HepG2 (cell line): ENCODE results near the gene TXNRD2. TPM values are rescaled to one million over a fixed set of nuclear protein-coding genes. Genes with fewer than 3 reads are reported as not detected.

ENCODE experiments used
- ATAC-seq: fragments of 200-7000 bp; cut with Tn5 transposase; 3 replicates; pipeline ENCODE4 v1.9.1; 2020; ENCODE audit warnings: mild to moderate bottlenecking, moderate library complexity
- BruUV-seq: library from RNA; stranded (reverse); fragments of 400-500 nt; replicated peaks from 2 replicates; lab custom pipeline; 2021; lab: Mats Ljungman, UMichigan
- CTCF ChIA-PET: fragments of 300-600 bp; formaldehyde crosslinking; extraction: SDS; loops from one replicate; lab custom pipeline; 2021; ENCODE audit warnings: low total read pairs, inconsistent platforms, low intra/inter-chr PET ratio; lab: Yijun Ruan, JAX
- POLR2A ChIA-PET: fragments of 350-600 bp; sonication (Branson Sonifier 250); formaldehyde crosslinking; loops from one replicate; lab custom pipeline; 2020; ENCODE audit warnings: antibody characterized with exemption, inconsistent platforms; lab: Yijun Ruan, JAX
- DNase-seq: peaks from one replicate; pipeline ENCODE4 v3.0.0-alpha.2; 2015; ENCODE audit warnings: low spot score
- FAIRE-seq: peaks from 3 replicates; lab custom pipeline; 2011; peaks lifted over from hg19 to GRCh38; lab: Jason Lieb, UNC
- H2AFZ ChIP-seq: one replicate; pipeline ENCODE4 v1.6.1; 2011; ENCODE audit warnings: low read length, inconsistent platforms
- H3K27ac ChIP-seq: fragments of 300-600 bp; 3 replicates; pipeline ENCODE4 v1.8.0; 2011; ENCODE audit warnings: mixed run types, mild to moderate bottlenecking, mixed read lengths, low read length, inconsistent platforms; ENCODE audit not compliant: insufficient read depth; ENCODE audit errors: extremely low read length
- H3K27me3 ChIP-seq, 2 experiments: fragments of 200-600 bp in 1 of 2; 2 replicates in 1 of 2; 3 replicates in 1 of 2; pipeline versions ENCODE4 v1.6.0 to v1.8.0; 2011; ENCODE audit warnings: low read length in 2 of 2, mild to moderate bottlenecking in 2 of 2, moderate library complexity in 2 of 2, inconsistent platforms in 1 of 2; ENCODE audit not compliant: insufficient read depth in 2 of 2, control insufficient read depth in 1 of 2
- H3K36me3 ChIP-seq, 2 experiments: fragments of 200-600 bp in 1 of 2; replicated peaks in 1 of 2; 2 replicates in 1 of 2; 3 replicates in 1 of 2; pipeline versions ENCODE4 v1.5.1 to v1.8.0; 2011; ENCODE audit warnings: low read length in 2 of 2, inconsistent platforms in 1 of 2; ENCODE audit not compliant: insufficient read depth in 2 of 2, control insufficient read depth in 1 of 2
- H3K4me1 ChIP-seq: 2 replicates; pipeline ENCODE4 v1.5.1; 2012; ENCODE audit warnings: low read length, inconsistent platforms; ENCODE audit not compliant: insufficient read depth
- H3K4me2 ChIP-seq: 2 replicates; pipeline ENCODE4 v1.6.0; 2011; ENCODE audit warnings: low read depth, low read length, inconsistent platforms
- H3K4me3 ChIP-seq, 3 experiments: fragments of 200-600 bp in 1 of 3; sonication (generic), shearing (Covaris generic) in 1 of 3; replicated peaks in 1 of 3; 2 replicates each; pipeline ENCODE4 v1.5.1; 2011 to 2016; ENCODE audit warnings: low read length in 3 of 3, inconsistent platforms in 2 of 3, low read depth in 2 of 3, mild to moderate bottlenecking in 2 of 3, control low read depth in 1 of 3, mixed read lengths in 1 of 3; ENCODE audit not compliant: insufficient read depth in 1 of 3
- H3K79me2 ChIP-seq: one replicate; pipeline ENCODE4 v1.6.1; 2011; ENCODE audit warnings: low read length, inconsistent platforms; ENCODE audit not compliant: insufficient read depth
- H3K9ac ChIP-seq: 2 replicates; pipeline ENCODE4 v1.6.0; 2011; ENCODE audit warnings: mild to moderate bottlenecking, low read depth, low read length, inconsistent platforms; ENCODE audit not compliant: insufficient read depth
- H3K9me3 ChIP-seq: 2 replicates; pipeline ENCODE4 v1.5.1; 2012; ENCODE audit warnings: mild to moderate bottlenecking, low read length
- H4K20me1 ChIP-seq: 2 replicates; pipeline ENCODE4 v1.6.0; 2011; ENCODE audit warnings: inconsistent platforms, mild to moderate bottlenecking, low read length, moderate library complexity; ENCODE audit not compliant: insufficient read depth
- SOX6 ChIP-seq, 2 experiments: fragments of 450-650 bp in 1 of 2; sonication (generic) in 1 of 2; formaldehyde crosslinking in 1 of 2; IDR thresholded peaks; 2 replicates each; pipeline versions ENCODE4 v1.4.0 to v1.6.1; 2017 to 2020; ENCODE audit warnings: antibody characterized with exemption in 1 of 2, mild to moderate bottlenecking in 1 of 2, missing genetic modification reagents in 1 of 2
- ZNF432 ChIP-seq: sonication (generic); formaldehyde crosslinking; IDR thresholded peaks from 2 replicates; pipeline ENCODE4 v1.5.0; 2020; ENCODE audit warnings: missing genetic modification reagents, mild to moderate bottlenecking, borderline replicate concordance
- ZSCAN21 ChIP-seq: sonication (generic); formaldehyde crosslinking; IDR thresholded peaks from 2 replicates; pipeline ENCODE4 v1.8.0; 2022; ENCODE audit warnings: mild to moderate bottlenecking, missing genetic modification reagents, moderate library complexity, borderline replicate concordance
- WGBS: methylation state at CpG from one replicate; pipeline ENCODE4 v1.1.6; 2017; ENCODE audit warnings: low lambda C conversion rate; 5-methylcytosine and 5-hydroxymethylcytosine counted together
- in situ Hi-C: cut with HindIII; loops from 2 replicates; pipeline ENCODE4 v1.10.0; 2017; ENCODE audit warnings: low pct_unique_long_range_greater_than_20kb; ENCODE audit not compliant: extremely low pct_ligation_motif_present
- intact Hi-C: fragments of 100-400 bp; cut with micrococcal nuclease; formaldehyde crosslinking; loops from one replicate; pipeline ENCODE4 v1.10.0; 2022; ENCODE audit not compliant: unreplicated experiment
- polyA plus RNA-seq, 8 experiments: library from polyadenylated mRNA; depleted of rRNA in 3 of 8; stranded (reverse) in 7 of 8; unstranded in 1 of 8; fragments of >200 nt; fragmentation: Illumina TruSeq in 4 of 8; extraction: Trizol in 4 of 8; gene quantifications; 2 replicates each; pipeline versions ENCODE4 v1.2.1 to v1.2.3, GENCODE V29; 2011 to 2016; ENCODE audit warnings: low read depth in 4 of 8, missing spikeins in 1 of 8, mixed read lengths in 1 of 8; ENCODE audit not compliant: insufficient read depth in 1 of 8
- total RNA-seq, 5 experiments: library from RNA; depleted of rRNA; stranded (reverse); fragments of >200 nt; fragmentation: Illumina TruSeq; extraction: Trizol; gene quantifications; 2 replicates each; pipeline ENCODE4 v1.2.3, GENCODE V29; 2016; ENCODE audit warnings: low read depth in 1 of 5
- TF ChIP-seq, protein P1 (sequence below), 2 experiments: sonication (generic) in 1 of 2; formaldehyde crosslinking in 1 of 2; IDR thresholded peaks; 2 replicates each; pipeline versions ENCODE4 v1.6.1 to v1.9.0; 2014 to 2022; ENCODE audit warnings: antibody characterized with exemption in 1 of 2, borderline replicate concordance in 1 of 2, inconsistent platforms in 1 of 2, low read depth in 1 of 2, missing genetic modification reagents in 1 of 2
- TF ChIP-seq, protein P2 (sequence below): sonication (generic); formaldehyde crosslinking; IDR thresholded peaks from 2 replicates; pipeline ENCODE4 v1.5.1; 2020; ENCODE audit warnings: mild to moderate bottlenecking, missing genetic modification reagents, moderate library complexity

Gene TXNRD2
- total and polyA plus RNA-seq, 2 of the 13 experiments (the other 11 are each of a cell fraction or from before 2014, with no cell fraction given) = 17.5 to 18.6 TPM

- TF ChIP-seq, protein P1, sequence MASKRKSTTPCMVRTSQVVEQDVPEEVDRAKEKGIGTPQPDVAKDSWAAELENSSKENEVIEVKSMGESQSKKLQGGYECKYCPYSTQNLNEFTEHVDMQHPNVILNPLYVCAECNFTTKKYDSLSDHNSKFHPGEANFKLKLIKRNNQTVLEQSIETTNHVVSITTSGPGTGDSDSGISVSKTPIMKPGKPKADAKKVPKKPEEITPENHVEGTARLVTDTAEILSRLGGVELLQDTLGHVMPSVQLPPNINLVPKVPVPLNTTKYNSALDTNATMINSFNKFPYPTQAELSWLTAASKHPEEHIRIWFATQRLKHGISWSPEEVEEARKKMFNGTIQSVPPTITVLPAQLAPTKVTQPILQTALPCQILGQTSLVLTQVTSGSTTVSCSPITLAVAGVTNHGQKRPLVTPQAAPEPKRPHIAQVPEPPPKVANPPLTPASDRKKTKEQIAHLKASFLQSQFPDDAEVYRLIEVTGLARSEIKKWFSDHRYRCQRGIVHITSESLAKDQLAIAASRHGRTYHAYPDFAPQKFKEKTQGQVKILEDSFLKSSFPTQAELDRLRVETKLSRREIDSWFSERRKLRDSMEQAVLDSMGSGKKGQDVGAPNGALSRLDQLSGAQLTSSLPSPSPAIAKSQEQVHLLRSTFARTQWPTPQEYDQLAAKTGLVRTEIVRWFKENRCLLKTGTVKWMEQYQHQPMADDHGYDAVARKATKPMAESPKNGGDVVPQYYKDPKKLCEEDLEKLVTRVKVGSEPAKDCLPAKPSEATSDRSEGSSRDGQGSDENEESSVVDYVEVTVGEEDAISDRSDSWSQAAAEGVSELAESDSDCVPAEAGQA (IDR thresholded peaks at IDR 0.05; ENCODE audit: low read depth) = no peak
- TF ChIP-seq, protein P1 (CRISPR knock-in tag; IDR thresholded peaks at IDR 0.05; ENCODE audit: borderline replicate concordance) = no peak
- TF ChIP-seq ZNF432 = no peak
Observed at GRCh38 chr22:19884954-19885751, 56.5 kb downstream of the TXNRD2 start (continued).

DNA sequence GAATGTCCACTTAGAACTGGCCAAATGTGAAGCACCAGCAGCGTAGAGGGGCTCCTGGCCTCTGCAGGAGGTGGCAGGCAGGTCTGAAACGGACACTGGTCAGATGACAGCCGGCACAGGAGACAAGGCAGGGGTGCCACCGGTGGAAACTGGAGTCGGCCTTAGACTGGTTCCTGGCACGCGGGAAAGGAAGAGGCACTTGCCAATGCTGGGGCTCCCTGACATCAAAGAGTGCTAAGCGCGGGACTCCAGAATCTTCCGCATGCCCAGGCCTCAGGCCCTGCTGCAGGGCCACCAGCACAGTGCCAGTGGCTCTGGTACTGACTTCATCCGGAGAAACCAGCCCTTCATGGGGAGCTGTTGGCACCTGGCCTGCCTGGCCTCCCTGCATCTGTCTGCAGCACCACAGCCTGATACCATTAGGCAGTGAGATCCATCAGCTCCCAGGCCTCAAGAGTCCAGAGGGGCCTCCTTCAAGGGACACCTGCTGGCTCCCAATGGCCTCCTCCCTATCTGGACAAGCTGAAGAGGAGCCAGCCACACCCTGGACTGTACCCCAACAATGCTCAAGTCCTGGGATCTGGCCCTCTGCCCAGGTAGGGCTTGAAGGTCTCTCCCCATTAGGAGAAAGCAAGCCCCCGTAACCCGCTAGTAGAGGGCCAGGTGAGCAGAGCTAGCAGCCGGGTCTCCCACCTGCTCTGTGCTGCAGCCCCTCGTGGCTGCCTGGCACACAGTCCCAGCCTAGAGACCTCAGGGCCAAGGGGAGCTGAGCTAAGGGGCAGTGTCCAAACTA is 57.3 kb downstream of the TXNRD2 start:
- H4K20me1 ChIP-seq = no peaks in the 10 kb centered on the region
- POLR2A ChIA-PET = no interaction called here
- no peak overlapping the region for H3K4me3 ChIP-seq
- FAIRE-seq (no peak), DNase-seq (no peak), ATAC-seq (no peak)
- H3K4me2 ChIP-seq = no peak overlapping the region
- peaks cover 34% of the 10 kb centered on the region for H3K4me1 ChIP-seq
- H3K36me3 ChIP-seq = peaks cover 0 to 2% of the 10 kb centered on the region in 2 experiments; a peak in 1 of 5 replicates
- no TSS peak for BruUV-seq
- intact Hi-C loops = no loop called here
- WGBS = 98% methylated on average over 7 of the region's 15 CpGs
- H3K79me2 ChIP-seq = no peaks in the 10 kb centered on the region
- no peaks in the 10 kb centered on the region for H3K27me3 ChIP-seq
- H2AFZ ChIP-seq = no peak overlapping the region
- CTCF ChIA-PET = no interaction called here
- in situ Hi-C loops = no loop called here
- no peak overlapping the region for H3K27ac ChIP-seq
- no peak for TF ChIP-seq ZSCAN21 (CRISPR knock-in tag)
- TF ChIP-seq SOX6 (IDR thresholded peaks at IDR 0.05) = no peak
- TF ChIP-seq SOX6 (CRISPR knock-in tag; IDR thresholded peaks at IDR 0.05) = no peak
- TF ChIP-seq, protein P2, sequence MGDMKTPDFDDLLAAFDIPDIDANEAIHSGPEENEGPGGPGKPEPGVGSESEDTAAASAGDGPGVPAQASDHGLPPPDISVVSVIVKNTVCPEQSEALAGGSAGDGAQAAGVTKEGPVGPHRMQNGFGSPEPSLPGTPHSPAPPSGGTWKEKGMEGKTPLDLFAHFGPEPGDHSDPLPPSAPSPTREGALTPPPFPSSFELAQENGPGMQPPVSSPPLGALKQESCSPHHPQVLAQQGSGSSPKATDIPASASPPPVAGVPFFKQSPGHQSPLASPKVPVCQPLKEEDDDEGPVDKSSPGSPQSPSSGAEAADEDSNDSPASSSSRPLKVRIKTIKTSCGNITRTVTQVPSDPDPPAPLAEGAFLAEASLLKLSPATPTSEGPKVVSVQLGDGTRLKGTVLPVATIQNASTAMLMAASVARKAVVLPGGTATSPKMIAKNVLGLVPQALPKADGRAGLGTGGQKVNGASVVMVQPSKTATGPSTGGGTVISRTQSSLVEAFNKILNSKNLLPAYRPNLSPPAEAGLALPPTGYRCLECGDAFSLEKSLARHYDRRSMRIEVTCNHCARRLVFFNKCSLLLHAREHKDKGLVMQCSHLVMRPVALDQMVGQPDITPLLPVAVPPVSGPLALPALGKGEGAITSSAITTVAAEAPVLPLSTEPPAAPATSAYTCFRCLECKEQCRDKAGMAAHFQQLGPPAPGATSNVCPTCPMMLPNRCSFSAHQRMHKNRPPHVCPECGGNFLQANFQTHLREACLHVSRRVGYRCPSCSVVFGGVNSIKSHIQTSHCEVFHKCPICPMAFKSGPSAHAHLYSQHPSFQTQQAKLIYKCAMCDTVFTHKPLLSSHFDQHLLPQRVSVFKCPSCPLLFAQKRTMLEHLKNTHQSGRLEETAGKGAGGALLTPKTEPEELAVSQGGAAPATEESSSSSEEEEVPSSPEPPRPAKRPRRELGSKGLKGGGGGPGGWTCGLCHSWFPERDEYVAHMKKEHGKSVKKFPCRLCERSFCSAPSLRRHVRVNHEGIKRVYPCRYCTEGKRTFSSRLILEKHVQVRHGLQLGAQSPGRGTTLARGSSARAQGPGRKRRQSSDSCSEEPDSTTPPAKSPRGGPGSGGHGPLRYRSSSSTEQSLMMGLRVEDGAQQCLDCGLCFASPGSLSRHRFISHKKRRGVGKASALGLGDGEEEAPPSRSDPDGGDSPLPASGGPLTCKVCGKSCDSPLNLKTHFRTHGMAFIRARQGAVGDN (CRISPR knock-in tag) = 0 out of 2 replicates have a peak, but pooled peaks have one; percentile 12
- no peaks in the 10 kb centered on the region for H3K9me3 ChIP-seq
- H3K9ac ChIP-seq = no peak overlapping the region
